Hematopoietic multipotent progenitor cell treated with erythropoietin and hydrocortisone succinate and interleukin-3 and kit ligand, for 17 days (in vitro differentiated cells): Measurements from ENCODE around the gene LRRC36.
A peak's percentile ranks its signal among the peaks of the same experiment; 100 is the strongest.

Source experiments
- DNase-seq: peaks from one replicate; pipeline ENCODE4 v3.0.0-alpha.2; 2015; ENCODE audit warnings: low spot score

Gene LRRC36

GRCh38 chr16:67391424-67392300 lies 65.0 kb downstream of the LRRC36 start:
- DNase-seq = no peak

GRCh38 chr16:67392301-67393059 lies 65.9 kb downstream of the LRRC36 start:
- no peak for DNase-seq

GRCh38 chr16:67393111-67393787 lies 66.6 kb downstream of the LRRC36 start, which contains the start of gene TPPP3:
Gene TPPP3, minus strand, starts transcription at chr16:67393498. Its CDS starts 2,387 bp downstream, at chr16:67391111.
- peak; percentile 8 for DNase-seq

- no peak for DNase-seq
Measured at GRCh38 chr16:67393788-67394154, 67.2 kb downstream of the LRRC36 start.

GRCh38 chr16:67394155-67395104 lies 67.8 kb downstream of the LRRC36 start:
- DNase-seq = no peak

- DNase-seq = no peak
Measured at GRCh38 chr16:67395105-67395457, 68.5 kb downstream of the LRRC36 start.

- DNase-seq = no peak
Measured at GRCh38 chr16:67395458-67396158, 69.0 kb downstream of the LRRC36 start.

- no peak for DNase-seq
Measured at GRCh38 chr16:67396159-67397035, 69.8 kb downstream of the LRRC36 start.

- DNase-seq = no peak
Measured at GRCh38 chr16:67397036-67397801, 70.6 kb downstream of the LRRC36 start.

- DNase-seq = no peak
Measured at GRCh38 chr16:67397812-67398545, 71.4 kb downstream of the LRRC36 start.

- DNase-seq = no peak
Measured at GRCh38 chr16:67398546-67399217, 72.1 kb downstream of the LRRC36 start.

GRCh38 chr16:67399218-67399733 lies 72.7 kb downstream of the LRRC36 start:
- peak; percentile 17 for DNase-seq

GRCh38 chr16:67399749-67400704 lies 73.4 kb downstream of the LRRC36 start:
- DNase-seq = no peak

GRCh38 chr16:67400901-67401300 lies 74.3 kb downstream of the LRRC36 start:
- no peak for DNase-seq

GRCh38 chr16:67403976-67404555 lies 77.5 kb downstream of the LRRC36 start:
- DNase-seq = no peak

- DNase-seq = no peak
Measured at GRCh38 chr16:67404740-67405226, 78.2 kb downstream of the LRRC36 start.
